GM23338 (cell line): ENCODE measurements around the gene IGF2BP3. TPM values are rescaled to one million over a fixed set of nuclear protein-coding genes. Genes with fewer than 3 reads are reported as not detected.

ENCODE experiments used
- ATAC-seq: fragments of 200-7000 bp; cut with Tn5 transposase; 3 replicates; pipeline ENCODE4 v1.9.1; 2020
- DNase-seq: peaks from one replicate; pipeline ENCODE4 v3.0.0-alpha.2; 2015; ENCODE audit warnings: low spot score
- H2AFZ ChIP-seq: fragments of 200-600 bp; sonication (generic); 2 replicates; pipeline ENCODE4 v1.8.0; 2016; ENCODE audit warnings: antibody characterized with exemption, mild to moderate bottlenecking, moderate library complexity
- H3F3A ChIP-seq: fragments of 200-600 bp; sonication (generic); replicated peaks from 2 replicates; pipeline ENCODE4 v1.8.0; 2017; ENCODE audit warnings: antibody characterized with exemption, mixed run types, low read depth
- H3K27ac ChIP-seq: fragments of 200-600 bp; sonication (generic); 2 replicates; pipeline ENCODE4 v1.6.1; 2016; ENCODE audit warnings: low read depth
- H3K27me3 ChIP-seq: fragments of 200-600 bp; sonication (generic); 2 replicates; pipeline ENCODE4 v1.8.0; 2016; ENCODE audit warnings: mild to moderate bottlenecking, mixed run types, moderate library complexity; ENCODE audit not compliant: insufficient read depth
- H3K36me3 ChIP-seq: fragments of 200-600 bp; sonication (generic); 2 replicates; pipeline ENCODE4 v1.8.0; 2016; ENCODE audit warnings: mild to moderate bottlenecking; ENCODE audit not compliant: insufficient read depth
- H3K4me1 ChIP-seq: fragments of 200-600 bp; sonication (generic); 2 replicates; pipeline ENCODE4 v1.8.0; 2016; ENCODE audit warnings: mild to moderate bottlenecking, moderate library complexity; ENCODE audit not compliant: insufficient read depth
- H3K4me2 ChIP-seq: fragments of 200-600 bp; sonication (generic); 2 replicates; pipeline ENCODE4 v1.7.1; 2017; ENCODE audit warnings: mixed run types
- H3K4me3 ChIP-seq: fragments of 200-600 bp; sonication (generic); 2 replicates; pipeline ENCODE4 v1.6.1; 2016; ENCODE audit warnings: mixed run types
- H3K79me2 ChIP-seq: fragments of 200-600 bp; sonication (generic); replicated peaks from 2 replicates; pipeline ENCODE4 v1.8.0; 2017; ENCODE audit warnings: mild to moderate bottlenecking; ENCODE audit not compliant: insufficient read depth
- H3K9me2 ChIP-seq: fragments of 200-600 bp; sonication (generic); 2 replicates; pipeline ENCODE4 v1.8.0; 2017; ENCODE audit not compliant: insufficient read depth
- H4K20me1 ChIP-seq: fragments of 200-600 bp; sonication (generic); replicated peaks from 2 replicates; pipeline ENCODE4 v1.8.0; 2017; ENCODE audit warnings: mild to moderate bottlenecking; ENCODE audit not compliant: insufficient read depth
- H3K27ac Mint-ChIP-seq: 2 replicates; pipeline ENCODE4 v1.8.0; 2020; ENCODE audit warnings: inconsistent platforms, mild to moderate bottlenecking, moderate library complexity, mixed read lengths
- H3K27me3 Mint-ChIP-seq: 3 replicates; pipeline ENCODE4 v1.8.0; 2022; ENCODE audit warnings: low read depth, mild to moderate bottlenecking, moderate library complexity, mixed read lengths, inconsistent platforms; ENCODE audit not compliant: insufficient read depth, poor library complexity
- H3K36me3 Mint-ChIP-seq: 3 replicates; pipeline ENCODE4 v1.8.0; 2021; ENCODE audit warnings: low read depth, mild to moderate bottlenecking, inconsistent platforms, moderate library complexity, mixed read lengths
- H3K4me1 Mint-ChIP-seq: 3 replicates; pipeline ENCODE4 v1.8.0; 2020; ENCODE audit warnings: mild to moderate bottlenecking, inconsistent platforms, mixed read lengths
- H3K4me3 Mint-ChIP-seq: 3 replicates; pipeline ENCODE4 v1.8.0; 2021; ENCODE audit warnings: moderate library complexity, mild to moderate bottlenecking, inconsistent platforms, mixed read lengths
- H3K9me3 Mint-ChIP-seq: 3 replicates; pipeline ENCODE4 v1.8.0; 2020; ENCODE audit warnings: moderate library complexity, mild to moderate bottlenecking, inconsistent platforms, mixed read lengths
- CREB1 ChIP-seq: fragments of 250-450 bp; sonication (Bioruptor Pico); IDR thresholded peaks from 2 replicates; pipeline ENCODE4 v1.5.0; 2020; ENCODE audit warnings: low read depth, mild to moderate bottlenecking, moderate library complexity
- CTCF ChIP-seq, 2 experiments: fragments of 200-600 bp in 1 of 2; sonication (generic) in 1 of 2; conservative IDR thresholded peaks; 2 replicates each; pipeline versions ENCODE4 v1.5.1 to v1.6.1; 2016 to 2017; ENCODE audit warnings: antibody characterized with exemption in 2 of 2, low read depth in 2 of 2, mild to moderate bottlenecking in 2 of 2, moderate library complexity in 1 of 2
- EZH2phosphoT487 ChIP-seq: fragments of 200-600 bp; sonication (generic); IDR thresholded peaks from one replicate; pipeline ENCODE4 v1.8.1; 2018; ENCODE audit warnings: antibody characterized with exemption; ENCODE audit not compliant: unreplicated experiment
- JUNB ChIP-seq: IDR thresholded peaks from one replicate; pipeline ENCODE4 v1.6.1; 2016; ENCODE audit warnings: antibody characterized with exemption; ENCODE audit not compliant: unreplicated experiment
- NANOG ChIP-seq: IDR thresholded peaks from 2 replicates; pipeline ENCODE4 v1.6.1; 2016; ENCODE audit warnings: antibody characterized with exemption, borderline replicate concordance
- POLR2AphosphoS5 ChIP-seq: IDR thresholded peaks from 2 replicates; pipeline ENCODE4 v1.6.1; 2016; ENCODE audit warnings: antibody characterized with exemption, low read depth
- REST ChIP-seq: IDR thresholded peaks from one replicate; pipeline ENCODE4 v1.6.1; 2018; ENCODE audit warnings: antibody characterized with exemption; ENCODE audit not compliant: unreplicated experiment
- STAT1 ChIP-seq: IDR thresholded peaks from one replicate; pipeline ENCODE4 v1.6.1; 2016; ENCODE audit warnings: antibody characterized with exemption; ENCODE audit not compliant: unreplicated experiment
- ZNF114 ChIP-seq: fragments of 250-450 bp; sonication (Bioruptor Pico); IDR thresholded peaks from 2 replicates; pipeline ENCODE4 v1.5.0; 2020; ENCODE audit warnings: mild to moderate bottlenecking, moderate library complexity
- ZNF331 ChIP-seq: fragments of 250-450 bp; sonication (Bioruptor Pico); IDR thresholded peaks from 2 replicates; pipeline ENCODE4 v1.5.0; 2020; ENCODE audit warnings: low read depth, mild to moderate bottlenecking, moderate library complexity
- ZNF462 ChIP-seq: fragments of 250-450 bp; sonication (Bioruptor Pico); IDR thresholded peaks from 2 replicates; pipeline ENCODE4 v1.5.0; 2020; ENCODE audit warnings: mild to moderate bottlenecking, moderate library complexity
- polyA plus RNA-seq: library from polyadenylated mRNA; unstranded; fragments of >200 nt; fragmentation: Nextera tagmentation; extraction: Ambion mirVana; gene quantifications from 2 replicates; pipeline ENCODE4 v1.2.1, GENCODE V29; 2016
- total RNA-seq: library from RNA; depleted of rRNA; stranded (reverse); fragments of >200 nt; shearing (Covaris generic); gene quantifications from 2 replicates; pipeline ENCODE4 v1.2.3, GENCODE V29; 2014

IGF2BP3 gene
- total and polyA plus RNA-seq, 2 experiments from 2014 or later, result 52.0 to 183 TPM

GRCh38 chr7:23387583-23387982, 82.7 kb downstream of the IGF2BP3 start:
- Histone ChIP-seq H3K4me2 (no peak overlapping the region), H3K27me3 (no peaks in the 10 kb centered on the region), H3F3A (0 out of 2 replicates have a peak, but pooled peaks cover 3% of the 10 kb centered on the region), H4K20me1 (peaks cover 55% of the 10 kb centered on the region), H3K27ac (no peak overlapping the region), H3K36me3 (peaks cover 14% of the 10 kb centered on the region; the same call in 1 of the 2 replicates), H3K9me2 (no peaks in the 10 kb centered on the region), H2AFZ (no peak overlapping the region), H3K79me2 (peaks cover 99% of the 10 kb centered on the region), H3K4me3 (no peak overlapping the region), H3K4me1 (0 out of 2 replicates have a peak, but pooled peaks cover 4% of the 10 kb centered on the region)
- DNase-seq, result no peak
- Mint-ChIP-seq H3K4me1 (no peaks in the 10 kb centered on the region), H3K4me3 (no peak overlapping the region), H3K9me3 (no peaks in the 10 kb centered on the region; the same call in 2 of the 3 replicates), H3K27me3 (peaks cover 3% of the 10 kb centered on the region), H3K36me3 (peaks cover 62% of the 10 kb centered on the region), H3K27ac (no peak overlapping the region)
- TF ChIP-seq CTCF (conservative IDR thresholded peaks at IDR 0.05; ENCODE audit: low read depth in 2 of 2) (no peak), ZNF462 (CRISPR knock-in tag) (no peak), ZNF331 (CRISPR knock-in tag) (no peak), JUNB (no peak), ZNF114 (CRISPR knock-in tag) (no peak), CREB1 (no peak), REST (no peak), NANOG (no peak), POLR2AphosphoS5 (no peak), EZH2phosphoT487 (no peak), STAT1 (no peak)
- no peak for ATAC-seq
